ENCODE measurements around the gene FSHR.

FSHR gene

DNA sequence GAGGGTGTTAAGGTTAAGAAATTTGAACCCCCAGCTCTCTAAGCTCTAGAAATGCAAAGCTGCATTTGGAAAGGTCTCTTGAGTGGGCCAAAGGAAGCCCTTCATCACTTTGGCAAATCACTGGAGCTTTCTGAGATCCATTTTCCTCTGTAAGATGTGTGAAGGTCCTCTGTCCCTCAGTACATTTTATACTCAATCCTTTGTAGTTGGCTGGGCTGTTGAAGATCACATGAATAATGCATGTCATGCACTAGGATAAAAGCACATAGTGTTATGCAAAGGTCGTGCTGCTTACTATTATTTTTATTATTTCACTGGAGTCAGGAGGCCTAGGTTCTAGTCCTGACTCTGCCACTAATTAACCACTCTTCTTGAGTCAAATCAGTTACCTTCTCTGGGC lies 124.9 kb downstream of the FSHR start:
- no peak for DNase-seq

GRCh38 chr2:49028101-49028500 lies 126.2 kb downstream of the FSHR start:
- no peak for DNase-seq

- DNase-seq: no peak
Observed at GRCh38 chr2:49026706-49027105, 127.6 kb downstream of the FSHR start.

DNA sequence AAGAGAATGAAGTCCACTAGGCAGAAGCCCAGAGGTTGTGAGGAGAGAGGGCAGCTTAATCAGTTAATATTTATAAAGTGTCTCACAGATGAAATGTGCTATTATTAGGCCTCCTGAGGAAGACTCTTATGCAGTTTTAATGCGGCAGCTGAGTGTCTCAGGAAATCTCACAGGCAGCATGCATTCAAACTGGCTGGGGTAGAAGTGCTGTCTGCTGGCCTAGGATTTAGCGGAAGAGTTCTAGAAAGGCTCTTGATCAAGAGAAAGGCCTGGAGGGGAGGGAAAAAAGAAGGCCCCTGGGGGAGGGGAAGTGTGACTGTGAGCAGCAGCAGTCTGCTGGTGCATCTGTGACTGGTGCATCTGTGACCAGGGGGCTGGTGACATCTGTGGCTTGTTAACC lies 133.0 kb downstream of the FSHR start:
- DNase-seq: no peak

DNA sequence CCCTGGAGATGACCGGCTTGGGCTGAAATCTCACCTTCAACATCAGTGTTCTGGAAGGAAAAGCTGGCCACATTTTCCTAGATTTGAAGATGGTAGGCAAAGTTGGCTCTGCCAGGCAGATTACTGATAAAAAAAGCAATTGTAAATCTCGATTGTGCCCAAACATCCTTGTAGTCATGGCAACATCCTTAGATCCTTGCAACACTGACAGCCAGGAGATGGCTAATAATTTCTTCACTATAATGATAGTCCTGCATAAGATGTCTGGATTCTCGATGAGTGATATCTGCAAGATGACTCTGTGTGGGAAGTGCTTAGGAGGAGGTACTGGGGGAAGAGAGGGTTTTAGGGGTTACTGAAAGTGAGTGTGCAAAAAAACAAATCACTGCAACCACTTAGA lies 149.1 kb downstream of the FSHR start:
- DNase-seq: no peak

DNA sequence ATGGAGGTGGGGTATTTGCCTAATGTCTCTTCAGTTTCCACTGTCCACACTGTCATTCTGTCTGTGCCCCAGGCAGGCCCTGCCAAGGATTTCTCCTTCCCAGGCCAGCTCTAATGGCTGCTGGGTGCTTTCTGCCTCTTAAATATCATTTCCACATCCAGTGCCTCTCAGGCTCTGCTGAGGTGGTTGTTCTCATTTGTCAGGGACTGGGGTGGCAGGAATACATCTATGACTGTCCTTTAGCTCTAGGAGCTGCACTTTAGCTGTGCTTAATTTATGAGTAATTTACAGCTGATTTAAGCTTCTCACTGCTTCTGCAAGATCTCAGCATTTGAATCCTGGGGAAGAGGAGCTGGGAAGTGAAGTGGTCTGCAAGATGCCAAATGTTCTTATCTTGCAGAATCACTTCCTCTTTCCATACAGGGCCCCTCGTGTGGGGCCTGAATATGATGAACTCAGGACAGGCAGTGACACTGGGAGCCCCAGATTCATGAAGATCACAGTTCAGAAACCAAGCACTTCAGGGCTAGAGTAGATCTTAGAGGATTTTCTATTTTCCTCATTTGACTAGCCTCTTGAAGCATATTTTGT lies 150.2 kb downstream of the FSHR start:
- no peak for DNase-seq

- no peak for DNase-seq
Observed at GRCh38 chr2:49003201-49003600, 151.1 kb downstream of the FSHR start.

GRCh38 chr2:49002750-49003149 lies 151.6 kb downstream of the FSHR start:
- no peak for DNase-seq

DNA sequence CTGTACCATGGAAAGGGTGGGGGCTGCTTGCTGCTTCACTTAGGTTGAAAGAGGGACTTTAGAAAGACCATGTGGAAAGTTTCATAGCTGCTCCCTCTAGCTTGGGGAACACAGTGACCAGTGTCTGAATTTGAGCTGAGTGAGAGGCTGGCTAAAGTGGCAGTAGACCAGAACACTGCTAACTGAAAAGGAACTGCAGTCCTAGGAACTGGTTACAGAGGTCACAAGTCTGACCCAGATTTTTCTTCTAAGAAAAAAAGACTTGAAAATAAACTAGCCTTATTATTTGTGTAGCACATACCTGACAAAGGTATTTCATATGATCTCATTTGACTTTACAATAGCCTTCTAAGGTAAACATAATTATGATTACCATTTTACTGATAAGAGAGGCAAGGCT lies 153.6 kb downstream of the FSHR start:
- no peak for DNase-seq

- DNase-seq: no peak
Observed at GRCh38 chr2:48998449-48998848, 155.9 kb downstream of the FSHR start.

DNA sequence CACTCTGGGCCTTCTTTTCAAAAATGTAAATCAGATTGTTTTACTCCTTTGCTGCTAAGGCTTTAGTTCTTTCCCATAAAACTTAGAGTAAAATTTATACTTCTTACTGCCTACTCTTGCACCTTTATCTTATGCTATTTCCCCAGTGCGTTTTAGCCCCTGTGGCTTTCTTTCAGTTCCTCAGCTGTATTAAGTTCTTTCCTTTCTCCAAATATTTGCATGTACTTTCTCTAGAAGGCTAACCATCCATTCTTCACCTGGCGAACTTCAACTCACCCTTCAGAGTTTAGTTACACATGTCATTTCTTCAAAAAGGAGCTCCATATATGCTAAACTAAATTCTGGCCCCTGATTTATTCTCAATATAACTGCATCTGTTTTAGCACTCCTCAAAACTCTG lies 160.7 kb downstream of the FSHR start:
- DNase-seq: no peak

DNA sequence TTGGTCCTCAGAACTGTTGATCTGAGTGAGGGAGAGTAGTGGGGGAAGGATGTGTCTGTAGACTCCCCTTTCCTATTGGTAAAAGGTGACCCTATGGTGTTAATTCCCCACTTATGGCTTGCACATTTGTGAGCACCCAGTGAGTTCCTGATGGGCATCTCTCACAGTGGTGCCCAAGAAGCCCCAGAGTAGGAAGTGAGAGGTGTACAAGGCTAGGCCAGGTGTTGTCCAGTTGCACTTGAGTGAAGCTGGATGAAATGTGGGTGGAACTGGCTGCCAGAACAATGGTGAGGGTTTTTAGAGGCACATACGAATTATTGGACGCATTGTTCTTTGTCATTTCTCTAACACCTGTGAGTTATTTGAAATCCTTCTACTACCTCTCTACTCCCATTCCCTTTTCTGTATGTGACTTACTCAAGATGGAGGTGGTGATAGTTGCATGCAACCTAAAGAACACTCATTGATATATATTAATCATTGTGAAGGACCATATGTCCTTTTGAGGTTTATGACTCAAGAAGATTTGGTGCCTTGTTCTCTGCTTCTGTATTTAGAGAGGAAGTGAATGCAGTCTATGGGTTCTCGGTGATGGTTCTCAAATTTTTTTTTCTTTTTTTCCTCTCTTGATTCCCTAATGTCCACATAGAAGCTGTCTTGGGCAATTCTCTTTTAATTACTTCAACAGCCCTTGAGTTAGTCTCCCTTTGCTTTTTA lies 162.7 kb downstream of the FSHR start:
- DNase-seq: no peak

DNA sequence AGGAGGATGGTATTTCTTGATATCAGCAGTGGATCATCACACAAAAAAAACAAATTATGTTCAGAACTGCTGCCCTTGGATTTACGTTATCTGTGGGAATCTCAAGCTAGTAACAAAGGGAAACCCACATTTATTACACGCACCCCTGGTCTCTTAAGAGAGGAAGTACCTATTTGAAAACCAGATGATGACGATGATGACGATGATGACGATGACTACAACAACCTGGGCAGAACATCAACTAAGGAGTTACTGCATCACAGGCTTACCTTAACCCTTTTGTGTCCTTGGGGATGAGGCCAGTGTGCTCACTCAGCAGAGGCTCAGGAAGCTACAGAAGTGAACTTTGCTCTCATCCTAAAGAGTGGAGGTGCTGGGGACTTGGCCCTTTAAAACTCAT lies 169.4 kb downstream of the FSHR start:
- DNase-seq: no peak

DNA sequence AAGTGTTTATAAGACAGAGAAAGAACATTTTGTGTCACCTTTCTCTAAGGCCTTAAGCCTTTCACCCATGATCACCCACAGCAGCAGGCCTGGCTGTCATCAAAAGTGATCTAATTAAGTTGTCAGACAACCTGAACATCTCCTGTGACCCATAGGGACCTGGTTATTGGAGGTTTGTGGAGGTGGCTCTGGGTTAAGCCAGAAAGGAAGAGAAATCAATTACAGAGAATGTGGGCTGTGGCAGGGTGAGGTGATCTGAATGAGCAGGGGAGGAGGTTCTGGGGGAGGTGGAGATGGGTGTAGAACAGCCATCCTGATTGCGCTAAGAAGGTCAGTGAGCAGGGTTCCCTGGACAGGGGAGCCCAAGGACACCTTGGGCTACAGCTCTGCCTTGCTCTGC lies 170.8 kb downstream of the FSHR start:
- no peak for DNase-seq

GRCh38 chr2:48982887-48983435 lies 171.4 kb downstream of the FSHR start:
- no peak for DNase-seq

- DNase-seq: no peak
Observed at GRCh38 chr2:48980846-48981245, 173.5 kb downstream of the FSHR start.

DNA sequence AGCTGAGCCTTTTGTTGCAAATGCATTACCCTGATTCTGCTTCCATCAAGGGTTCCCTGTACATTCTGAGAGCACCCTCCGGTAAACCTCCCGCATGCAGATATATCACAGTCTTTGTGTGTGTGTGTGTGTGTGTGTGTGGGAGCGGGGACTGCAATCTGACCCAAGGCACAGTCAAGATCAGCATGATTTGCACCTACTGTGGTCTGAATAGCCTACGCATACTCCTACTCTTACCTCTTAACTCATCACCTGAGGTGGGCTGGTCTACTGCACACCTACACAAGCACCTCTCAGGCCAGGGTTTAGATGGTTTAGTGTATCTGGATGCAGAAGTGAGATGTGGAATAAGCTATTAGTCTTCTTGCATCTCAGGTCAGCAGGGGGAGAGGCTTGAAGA lies 174.6 kb downstream of the FSHR start:
- DNase-seq: no peak

DNA sequence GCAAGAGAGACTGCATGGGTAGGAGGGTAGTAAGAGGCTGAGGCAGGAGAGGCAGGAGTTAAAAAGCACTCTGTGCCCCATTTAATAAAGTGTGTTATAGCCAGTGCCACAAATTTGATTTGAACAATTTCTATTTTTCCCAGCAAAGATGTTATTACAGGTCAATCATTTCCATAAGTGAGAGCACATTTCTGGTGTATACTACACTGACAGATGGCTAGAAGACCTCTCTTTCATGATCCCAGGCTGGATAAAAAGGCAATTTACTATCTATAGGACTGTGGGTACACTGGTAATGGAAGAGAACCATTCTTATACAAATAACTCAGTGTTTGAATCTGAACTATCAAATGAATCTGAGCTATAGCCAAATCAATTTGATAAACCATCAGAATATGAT lies 176.2 kb downstream of the FSHR start:
- DNase-seq: no peak

- DNase-seq: no peak
Observed at GRCh38 chr2:48971801-48972200, 182.5 kb downstream of the FSHR start.

- DNase-seq: no peak
Observed at GRCh38 chr2:48968011-48968410, 186.3 kb downstream of the FSHR start.

DNA sequence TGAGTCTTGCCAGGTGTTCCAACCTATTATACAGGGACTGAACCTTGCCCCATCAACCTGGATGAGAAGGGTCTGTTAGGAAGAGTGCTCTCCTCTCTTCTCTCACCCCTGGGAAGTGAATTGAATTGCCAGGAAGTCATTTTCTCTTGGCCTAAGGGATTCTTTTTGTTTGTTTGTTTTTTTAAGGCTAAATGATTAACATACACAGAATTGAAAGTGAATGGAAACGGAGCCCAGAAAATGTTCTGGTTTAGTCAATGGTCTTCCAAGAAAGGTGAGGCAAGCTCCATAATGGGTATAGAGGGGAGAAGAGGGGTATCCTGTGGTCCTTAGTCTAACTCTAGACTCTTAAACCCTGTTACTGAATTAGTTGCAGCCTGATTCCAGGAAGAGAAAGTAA lies 189.1 kb downstream of the FSHR start:
- no peak for DNase-seq

DNA sequence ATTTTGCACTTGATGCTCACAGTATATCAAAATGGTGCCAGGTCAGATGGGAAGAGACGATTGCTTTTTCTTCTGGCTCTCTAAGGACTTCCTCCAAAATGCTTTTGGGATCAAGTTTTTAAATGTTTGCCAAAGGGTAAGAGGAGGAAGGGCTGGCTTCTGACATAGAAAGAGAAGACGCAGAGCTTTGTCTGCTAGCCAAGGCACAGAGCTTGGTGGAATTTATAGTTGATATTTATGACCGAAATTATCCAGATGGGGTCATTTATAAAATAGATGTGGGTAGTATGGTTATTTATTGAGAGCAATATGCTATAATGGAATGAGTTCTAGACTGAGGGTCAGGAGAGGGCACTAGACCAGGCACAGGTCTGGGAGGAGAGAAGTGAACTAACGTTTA lies 193.3 kb downstream of the FSHR start:
- no peak for DNase-seq

- no peak for DNase-seq
Observed at GRCh38 chr2:48954935-48955334, 199.4 kb downstream of the FSHR start.

DNA sequence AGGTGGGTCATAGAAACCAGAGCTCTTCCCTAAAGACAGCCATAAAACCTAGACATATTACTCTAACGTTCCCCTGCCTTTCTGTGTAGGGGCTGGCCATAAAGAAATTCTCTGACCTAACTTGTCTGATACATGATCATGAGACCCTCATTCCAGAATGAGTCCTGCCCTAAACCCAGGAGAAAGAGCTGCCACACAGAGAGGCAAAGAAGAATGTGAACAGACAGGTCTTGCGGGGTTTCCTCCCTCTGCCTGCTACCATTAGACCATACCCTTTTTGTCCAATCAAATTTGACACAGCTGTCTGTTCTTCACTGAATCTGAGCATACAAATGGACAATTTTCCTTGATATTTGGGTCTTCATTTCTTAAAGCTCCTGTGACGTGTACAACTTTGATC lies 200.0 kb downstream of the FSHR start:
- DNase-seq: no peak

- DNase-seq: no peak
Observed at GRCh38 chr2:48952614-48953013, 201.7 kb downstream of the FSHR start.
